SK-N-MC (cell line): ENCODE data around the gene SLC45A2.
"Not testable (repeated sequence)": the region's sequence is repeated elsewhere in the genome, so short reads cannot be mapped to it uniquely, and the experiment has no call there.

Experiments used
- DNase-seq: peaks from one replicate; pipeline ENCODE4 v3.0.0-alpha.2; 2011; ENCODE audit warnings: low read depth, low spot score
- H3K27ac ChIP-seq: fragments of 200-600 bp; sonication (generic); 2 replicates; pipeline ENCODE4 v1.5.1; 2016; ENCODE audit warnings: mixed run types
- H3K36me3 ChIP-seq: fragments of 200-600 bp; sonication (generic); 2 replicates; pipeline ENCODE4 v1.6.1; 2017; ENCODE audit warnings: antibody characterized with exemption, low read length, mixed read lengths; ENCODE audit not compliant: insufficient read depth
- H3K4me3 ChIP-seq: fragments of 200-600 bp; sonication (generic); 2 replicates; pipeline ENCODE4 v1.5.1; 2016
- H3K9ac ChIP-seq: fragments of 200-600 bp; sonication (generic); 2 replicates; pipeline ENCODE4 v1.8.0; 2017; ENCODE audit warnings: mixed run types, mixed read lengths; ENCODE audit not compliant: insufficient read length
- H3K9me3 ChIP-seq: fragments of 200-600 bp; sonication (generic); 2 replicates; pipeline ENCODE4 v1.6.1; 2017; ENCODE audit warnings: low read depth, mild to moderate bottlenecking, antibody characterized with exemption, low read length, moderate library complexity, mixed read lengths
- EZH2 ChIP-seq: fragments of 200-600 bp; sonication (generic); IDR thresholded peaks from one replicate; pipeline ENCODE4 v1.6.1; 2017; ENCODE audit warnings: antibody characterized with exemption
- FOXP2 ChIP-seq: optimal IDR thresholded peaks from 2 replicates; pipeline ENCODE3; 2011; ENCODE audit warnings: mild to moderate bottlenecking, moderate library complexity; ENCODE audit not compliant: insufficient read depth; ENCODE audit errors: extremely low read length, control extremely low read depth
- POLR2AphosphoS5 ChIP-seq: IDR thresholded peaks from 2 replicates; pipeline ENCODE4 v1.6.1; 2012; ENCODE audit warnings: mild to moderate bottlenecking, low read depth, low read length, borderline replicate concordance

The SLC45A2 gene

DNA sequence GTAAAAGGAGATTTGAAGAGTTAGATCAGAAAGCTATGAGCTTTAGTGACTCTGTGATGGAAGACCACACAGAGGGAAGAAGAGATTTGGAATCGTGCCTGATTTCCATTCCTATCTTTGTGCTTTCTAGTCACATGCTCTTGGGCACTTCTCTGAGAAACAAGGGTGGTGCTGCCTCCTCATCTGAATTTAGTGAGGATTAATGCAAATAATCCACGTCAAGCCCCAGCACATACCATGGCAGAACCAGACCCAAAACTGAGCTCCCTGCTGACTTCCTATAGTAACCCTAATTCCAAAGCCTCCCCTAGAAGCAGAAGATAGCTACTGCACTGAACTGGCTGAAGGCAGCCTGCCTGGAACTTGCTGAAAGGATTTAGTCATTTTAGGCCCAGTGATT, 17.7 kb downstream of the SLC45A2 start:
- TF ChIP-seq FOXP2 (no peak), EZH2 (no peak)
- no peaks in the 10 kb centered on the region for H3K36me3 ChIP-seq
- no peak for DNase-seq
- H3K4me3 ChIP-seq: no peak overlapping the region
- no peak overlapping the region for H3K9ac ChIP-seq
- H3K9me3 ChIP-seq: no peaks in the 10 kb centered on the region
- no peak overlapping the region for H3K27ac ChIP-seq

DNA sequence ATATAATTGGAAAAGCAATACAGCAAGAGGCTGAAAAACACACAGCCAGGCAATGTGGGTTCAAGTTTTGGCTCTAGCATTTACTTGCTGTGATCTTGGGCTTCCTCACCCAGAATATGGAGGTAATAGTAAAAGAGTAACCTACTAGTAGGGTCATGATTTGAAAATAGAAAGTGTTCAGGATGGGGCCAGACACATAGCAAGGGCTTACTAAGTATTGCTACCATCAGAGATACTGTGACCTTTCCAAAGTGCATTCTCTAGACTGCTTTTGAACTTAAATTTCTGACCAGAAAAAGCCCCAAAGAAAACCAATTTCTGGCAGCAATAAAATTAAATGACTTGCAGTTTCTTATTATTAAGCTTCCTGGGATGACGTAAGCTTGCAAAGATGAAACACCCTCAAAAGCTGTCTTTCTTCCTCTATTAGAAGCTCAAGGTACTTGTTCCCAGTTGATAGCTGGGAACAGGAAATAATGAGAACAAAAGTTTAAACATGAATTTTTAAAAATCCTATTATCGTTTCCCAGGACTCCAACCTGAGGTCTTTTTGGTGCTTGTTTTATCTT, 20.3 kb downstream of the SLC45A2 start:
- no peak for DNase-seq
- H3K4me3 ChIP-seq: no peak overlapping the region
- H3K36me3 ChIP-seq: no peaks in the 10 kb centered on the region
- TF ChIP-seq EZH2: no peak
- TF ChIP-seq FOXP2: no peak
- no peak for TF ChIP-seq POLR2AphosphoS5
- H3K27ac ChIP-seq: no peak overlapping the region
- H3K9ac ChIP-seq: no peak overlapping the region
- no peaks in the 10 kb centered on the region for H3K9me3 ChIP-seq

DNA sequence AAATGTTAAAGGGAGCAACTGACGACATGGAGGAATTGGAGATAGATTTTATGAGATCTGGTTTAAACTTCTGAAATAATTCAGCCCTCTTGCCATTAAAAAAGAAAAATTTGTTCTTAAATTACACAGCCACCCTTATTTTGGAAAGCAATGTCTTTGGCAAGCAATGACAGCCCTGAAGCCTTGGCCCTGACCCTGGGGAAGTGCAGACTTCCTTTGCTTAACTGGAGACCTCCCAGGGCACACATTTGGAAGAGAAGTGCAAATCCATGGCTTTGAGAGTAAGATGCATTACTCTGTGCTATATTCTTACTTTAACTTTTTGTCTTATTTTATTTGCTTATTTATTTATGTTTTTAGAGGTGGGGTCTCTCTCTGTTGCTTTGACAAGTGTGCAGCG, 26.3 kb downstream of the SLC45A2 start:
- no peaks in the 10 kb centered on the region for H3K9me3 ChIP-seq
- no peaks in the 10 kb centered on the region for H3K36me3 ChIP-seq
- H3K4me3 ChIP-seq: 0 out of 2 replicates have a peak overlapping the region, but pooled peaks have one; percentile 25
- no peak for DNase-seq
- TF ChIP-seq FOXP2 (no peak), EZH2 (no peak), POLR2AphosphoS5 (no peak)
- H3K9ac ChIP-seq: no peak overlapping the region
- 0 out of 2 replicates have a peak overlapping the region, but pooled peaks have one; percentile 4 for H3K27ac ChIP-seq

DNA sequence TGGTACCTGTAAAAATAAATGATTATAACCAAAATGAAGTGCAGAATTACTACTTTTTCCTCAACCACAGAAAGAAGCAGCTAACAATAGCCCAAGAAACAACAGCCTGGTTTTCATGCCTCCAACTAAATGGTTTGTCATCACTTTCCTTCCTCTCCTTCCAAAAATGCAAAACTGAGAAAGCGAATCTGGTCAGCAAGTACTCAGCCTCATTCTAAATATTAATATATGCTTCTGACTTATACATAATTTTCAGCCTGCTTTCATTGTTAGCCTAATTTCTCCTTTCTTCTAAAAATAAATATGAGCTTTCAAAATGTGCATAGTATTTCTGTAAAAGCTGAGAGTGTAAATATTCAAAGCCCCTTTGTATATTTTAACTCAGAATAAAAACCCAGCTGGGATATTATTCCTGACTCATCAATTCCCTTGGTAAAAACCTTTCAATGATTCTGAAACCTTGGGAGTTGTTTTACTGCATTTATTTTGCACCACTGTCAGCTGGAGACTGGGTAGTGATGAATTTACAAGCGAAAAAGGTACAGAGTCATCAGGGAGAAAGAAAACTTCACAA, 26.8 kb downstream of the SLC45A2 start:
- Histone ChIP-seq H3K27ac (0 out of 2 replicates have a peak overlapping the region, but pooled peaks have one; percentile 4), H3K9me3 (no peaks in the 10 kb centered on the region), H3K9ac (no peak overlapping the region), H3K36me3 (no peaks in the 10 kb centered on the region), H3K4me3 (0 out of 2 replicates have a peak overlapping the region, but pooled peaks have one; percentile 25)
- DNase-seq: no peak
- TF ChIP-seq POLR2AphosphoS5 (no peak), FOXP2 (no peak), EZH2 (no peak)

DNA sequence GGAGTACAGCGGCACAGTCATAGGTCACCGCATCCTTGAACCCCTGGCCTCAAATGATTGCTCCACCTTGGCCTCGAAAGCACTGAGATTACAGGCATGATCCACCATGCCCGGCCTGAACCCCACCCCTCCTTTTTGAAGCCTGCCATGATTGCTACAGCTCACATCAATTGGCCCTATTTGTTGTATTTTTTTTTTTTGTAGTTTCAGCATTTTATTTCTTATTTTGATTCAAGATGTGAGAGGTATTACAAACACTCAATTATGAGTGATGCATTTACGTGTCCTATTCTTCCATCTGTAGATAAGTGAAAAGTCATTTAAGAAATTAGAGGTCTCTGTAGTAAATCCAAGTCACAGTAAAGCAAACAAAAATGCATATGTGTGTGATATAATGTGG, 32.3 kb downstream of the SLC45A2 start:
- H3K9ac ChIP-seq, DNase-seq, H3K27ac ChIP-seq, H3K4me3 ChIP-seq, H3K36me3 ChIP-seq, H3K9me3 ChIP-seq: not testable (repeated sequence)

DNA sequence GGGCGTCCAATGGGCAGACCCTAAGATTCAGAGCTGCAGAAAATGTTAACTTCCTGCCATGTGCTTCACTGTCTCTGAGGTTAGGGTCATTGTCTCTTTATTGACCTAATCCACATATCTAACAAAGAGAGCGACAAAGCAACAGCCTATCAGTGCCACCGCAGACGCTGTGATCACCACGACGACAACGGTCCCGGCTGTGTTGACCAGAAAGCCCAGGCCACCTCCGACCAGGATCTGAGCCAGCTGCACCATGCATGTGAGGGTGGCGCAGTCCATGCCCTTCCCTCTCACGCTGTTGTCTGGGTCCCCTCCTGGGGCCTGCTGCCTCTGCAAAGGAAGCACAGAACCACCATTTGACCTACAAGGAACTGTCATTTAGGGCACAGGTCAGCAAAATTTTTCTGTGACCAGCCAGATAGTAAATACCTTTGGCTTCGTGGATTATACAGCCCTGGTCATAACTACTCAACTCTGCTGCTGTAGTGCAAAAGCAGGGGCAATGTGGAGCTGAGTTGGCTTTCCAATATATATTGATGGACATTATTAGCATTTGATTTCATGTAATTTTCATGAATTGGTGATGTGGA, 39.9 kb downstream of the SLC45A2 start:
- Histone ChIP-seq H3K9ac (no peak overlapping the region), H3K36me3 (no peaks in the 10 kb centered on the region), H3K9me3 (no peaks in the 10 kb centered on the region), H3K27ac (no peak overlapping the region), H3K4me3 (no peak overlapping the region)
- no peak for DNase-seq
- no peak for TF ChIP-seq POLR2AphosphoS5
- no peak for TF ChIP-seq EZH2
- TF ChIP-seq FOXP2: no peak

DNA sequence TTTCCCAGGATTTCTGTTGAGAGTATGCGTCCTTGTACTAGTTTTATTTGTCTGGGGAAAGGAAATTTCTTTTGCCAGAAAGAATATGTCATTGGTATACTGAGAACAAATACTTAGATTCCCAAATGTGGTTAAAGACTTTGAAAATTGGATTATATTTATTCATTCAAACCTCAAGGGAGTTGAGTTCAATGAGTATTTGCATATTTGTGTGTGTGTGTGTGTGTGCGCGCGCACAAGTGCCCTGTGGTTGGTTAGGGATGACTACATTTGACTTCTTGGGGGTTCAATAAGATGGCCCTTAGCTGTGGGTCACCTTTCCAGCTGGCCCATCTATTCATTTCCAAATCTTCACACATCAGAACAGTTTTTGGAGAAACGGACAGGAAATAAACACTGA, 43.4 kb downstream of the SLC45A2 start:
- DNase-seq: no peak
- no peak overlapping the region for H3K27ac ChIP-seq
- no peak overlapping the region for H3K9ac ChIP-seq
- no peak overlapping the region for H3K4me3 ChIP-seq
- no peaks in the 10 kb centered on the region for H3K36me3 ChIP-seq
- no peaks in the 10 kb centered on the region for H3K9me3 ChIP-seq
- TF ChIP-seq FOXP2 (no peak), POLR2AphosphoS5 (no peak), EZH2 (no peak)

DNA sequence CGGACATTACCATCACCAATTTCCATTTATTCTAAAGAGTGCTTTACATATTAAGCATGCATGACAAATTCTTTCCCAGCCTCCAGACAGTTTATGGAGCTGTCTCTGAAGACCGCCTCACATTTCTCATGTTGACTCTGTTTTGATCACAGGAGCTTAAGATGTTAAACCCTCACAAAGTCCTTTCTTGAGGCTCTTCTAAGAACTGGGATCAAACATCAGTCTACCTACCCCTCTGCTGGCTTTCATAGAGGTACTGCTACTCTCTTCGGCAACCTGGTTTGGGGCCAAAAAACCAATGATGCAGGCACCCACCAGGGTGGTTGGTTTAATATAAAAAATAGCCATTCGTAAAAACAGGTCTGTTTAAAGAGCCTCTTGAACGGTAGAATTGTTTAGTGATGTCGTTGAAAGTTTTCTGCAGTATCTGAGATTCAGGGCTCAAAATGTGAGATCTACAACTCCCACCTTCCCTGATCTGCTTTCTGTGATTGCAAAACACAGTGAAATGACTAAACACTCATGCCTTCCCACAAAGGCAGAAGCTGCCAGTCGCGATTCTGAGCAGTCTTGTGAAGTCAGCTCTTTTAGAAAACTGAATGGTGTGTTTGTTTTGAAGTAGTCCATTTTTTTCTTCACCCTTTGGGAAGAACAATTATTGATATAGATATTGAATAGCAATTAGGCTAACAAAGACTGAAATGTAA, 44.8 kb downstream of the SLC45A2 start:
- no peak for TF ChIP-seq POLR2AphosphoS5
- TF ChIP-seq EZH2: no peak
- TF ChIP-seq FOXP2: no peak
- Histone ChIP-seq H3K27ac (no peak overlapping the region), H3K4me3 (no peak overlapping the region), H3K9ac (no peak overlapping the region), H3K9me3 (no peaks in the 10 kb centered on the region), H3K36me3 (no peaks in the 10 kb centered on the region)
- no peak for DNase-seq
